Liver (tissue), 9 donors: ENCODE results near the gene SLC16A9. TPM values are rescaled to one million over a fixed set of nuclear protein-coding genes. Genes with fewer than 3 reads are reported as not detected.

Experiments used
- DNase-seq: peaks from one replicate; pipeline ENCODE4 v3.0.0-alpha.2; 2017; ENCODE audit warnings: low spot score
- H3K27ac ChIP-seq, 2 donors: one replicate each; pipeline ENCODE4 v1.7.0; 2013; ENCODE audit warnings: inconsistent platforms in 2 of 2, low read length in 2 of 2, control low read depth in 1 of 2, low read depth in 1 of 2, mild to moderate bottlenecking in 1 of 2
- H3K27me3 ChIP-seq, 4 donors: one replicate each; pipeline versions ENCODE4 v1.6.1 to v1.7.0; 2013; ENCODE audit warnings: low read length in 3 of 4, inconsistent platforms in 1 of 4, mild to moderate bottlenecking in 1 of 4, moderate library complexity in 1 of 4; ENCODE audit not compliant: control insufficient read depth in 4 of 4, insufficient read depth in 4 of 4
- H3K36me3 ChIP-seq, 4 donors: one replicate each; pipeline versions ENCODE4 v1.6.1 to v1.7.0; 2013; ENCODE audit warnings: low read length in 3 of 4, mild to moderate bottlenecking in 3 of 4, low read depth in 1 of 4, moderate library complexity in 1 of 4; ENCODE audit not compliant: control insufficient read depth in 4 of 4, insufficient read depth in 3 of 4
- H3K4me1 ChIP-seq, 4 donors: one replicate each; pipeline versions ENCODE4 v1.6.1 to v1.7.0; 2013; ENCODE audit warnings: low read length in 3 of 4, mild to moderate bottlenecking in 3 of 4, moderate library complexity in 1 of 4; ENCODE audit not compliant: control insufficient read depth in 4 of 4, insufficient read depth in 4 of 4
- H3K4me3 ChIP-seq, 3 donors: one replicate each; pipeline versions ENCODE4 v1.6.1 to v1.7.0; 2013; ENCODE audit warnings: low read length in 3 of 3, control low read depth in 1 of 3, low read depth in 1 of 3, mild to moderate bottlenecking in 1 of 3
- H3K9ac ChIP-seq, 2 donors: one replicate each; pipeline ENCODE4 v1.7.0; 2013; ENCODE audit warnings: low read length in 2 of 2, mild to moderate bottlenecking in 2 of 2, moderate library complexity in 2 of 2, control low read depth in 1 of 2, low read depth in 1 of 2
- H3K9me3 ChIP-seq, 4 donors: one replicate each; pipeline versions ENCODE4 v1.6.1 to v1.7.0; 2013; ENCODE audit warnings: low read length in 3 of 4; ENCODE audit not compliant: control insufficient read depth in 4 of 4
- EGR1 ChIP-seq, 2 donors: IDR thresholded peaks; 2 replicates each; pipeline ENCODE4 v1.6.1; 2016 to 2018; ENCODE audit warnings: antibody characterized with exemption in 2 of 2, low read depth in 2 of 2
- FOXA1 ChIP-seq: IDR thresholded peaks from 2 replicates; pipeline ENCODE4 v1.6.1; 2016; ENCODE audit warnings: antibody characterized with exemption
- GABPA ChIP-seq, 2 donors: IDR thresholded peaks in 1 of 2; conservative IDR thresholded peaks in 1 of 2; 2 replicates each; pipeline ENCODE4 v1.6.1; 2016; ENCODE audit warnings: antibody characterized with exemption in 2 of 2, mild to moderate bottlenecking in 1 of 2, moderate library complexity in 1 of 2
- HNF4A ChIP-seq, 2 donors: conservative IDR thresholded peaks; 2 replicates each; pipeline ENCODE4 v1.6.1; 2016; ENCODE audit warnings: antibody characterized with exemption in 2 of 2, mild to moderate bottlenecking in 2 of 2
- JUND ChIP-seq, 2 donors: IDR thresholded peaks; 2 replicates each; pipeline ENCODE4 v1.6.1; 2016; ENCODE audit warnings: antibody characterized with exemption in 2 of 2
- NR2F2 ChIP-seq: IDR thresholded peaks from 2 replicates; pipeline ENCODE4 v1.6.1; 2016; ENCODE audit warnings: antibody characterized with exemption
- SP1 ChIP-seq: IDR thresholded peaks from 2 replicates; pipeline ENCODE4 v1.6.1; 2018; ENCODE audit warnings: antibody characterized with exemption, mild to moderate bottlenecking
- TAF1 ChIP-seq: conservative IDR thresholded peaks from 2 replicates; pipeline ENCODE4 v1.6.1; 2016; ENCODE audit warnings: antibody characterized with exemption, mild to moderate bottlenecking
- YY1 ChIP-seq: IDR thresholded peaks from 2 replicates; pipeline ENCODE4 v1.6.1; 2016; ENCODE audit warnings: antibody characterized with exemption, mild to moderate bottlenecking
- WGBS: extraction: QIAGEN DNeasy Blood & Tissue Kit; methylation state at CpG from one replicate; pipeline ENCODE4 v1.1.7; 2013; 5-methylcytosine and 5-hydroxymethylcytosine counted together
- polyA plus RNA-seq, 2 donors: library from polyadenylated mRNA; stranded (reverse) in 1 of 2; unstranded in 1 of 2; fragments of 200-250 nt in 1 of 2; fragments of >200 nt in 1 of 2; fragmentation: Nextera tagmentation in 1 of 2; extraction: Ambion mirVana in 1 of 2; gene quantifications; one replicate each; pipeline versions ENCODE4 v1.2.1 to v1.2.3, GENCODE V29; 2013 to 2015
- total RNA-seq, 2 donors: library from RNA; depleted of rRNA; stranded (reverse); fragments of >200 nt; gene quantifications; one replicate each; pipeline ENCODE4 v1.2.3, GENCODE V29; 2014
- TF ChIP-seq, protein P1 (sequence below): IDR thresholded peaks from 2 replicates; pipeline ENCODE4 v1.6.1; 2016; ENCODE audit warnings: antibody characterized with exemption, mild to moderate bottlenecking
- TF ChIP-seq, protein P2 (sequence below): IDR thresholded peaks from 2 replicates; pipeline ENCODE4 v1.6.1; 2016; ENCODE audit warnings: antibody characterized with exemption
- TF ChIP-seq, protein P3 (sequence below): IDR thresholded peaks from 2 replicates; pipeline ENCODE4 v1.6.1; 2016; ENCODE audit warnings: antibody characterized with exemption
- donor health status: healthy.
- donor health status: healthy.
- donor health status: healthy.
- donor health status: healthy.
- donor health status: healthy.

The SLC16A9 gene
- total and polyA plus RNA-seq, 4 donors: 0.18 to 9.3 (median 0.59) TPM

DNA sequence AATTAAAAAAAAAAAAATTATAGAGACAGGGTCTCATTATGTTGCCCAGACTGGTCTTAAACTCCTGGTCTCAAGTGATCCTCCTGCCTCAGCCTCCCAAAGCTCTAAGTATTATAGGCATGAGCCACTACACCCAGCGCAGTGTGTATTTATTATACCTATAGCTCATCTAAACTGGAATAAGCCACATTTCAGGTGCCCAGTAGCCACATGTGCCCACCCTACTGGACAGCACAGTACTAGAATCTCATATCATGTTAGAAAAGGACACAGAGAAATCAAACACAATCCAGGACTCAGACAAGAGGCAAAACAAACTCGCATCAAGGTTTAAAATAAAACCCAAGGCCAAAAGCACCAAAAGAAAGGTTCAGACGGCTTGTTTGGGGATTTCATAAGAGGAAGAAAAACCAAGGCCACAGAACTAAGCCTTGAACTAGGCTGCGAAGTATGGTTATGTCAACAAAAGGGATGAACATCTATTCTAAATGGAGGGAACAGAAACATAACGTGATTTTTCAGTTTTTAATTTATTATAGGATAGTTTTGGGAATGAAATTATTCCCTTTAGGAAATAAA lies 32.3 kb downstream of the SLC16A9 start:
- H3K9ac ChIP-seq: no peak overlapping the region
- no peaks in the 10 kb centered on the region for H3K9me3 ChIP-seq
- no peaks in the 10 kb centered on the region for H3K4me1 ChIP-seq
- TF ChIP-seq, protein P1, sequence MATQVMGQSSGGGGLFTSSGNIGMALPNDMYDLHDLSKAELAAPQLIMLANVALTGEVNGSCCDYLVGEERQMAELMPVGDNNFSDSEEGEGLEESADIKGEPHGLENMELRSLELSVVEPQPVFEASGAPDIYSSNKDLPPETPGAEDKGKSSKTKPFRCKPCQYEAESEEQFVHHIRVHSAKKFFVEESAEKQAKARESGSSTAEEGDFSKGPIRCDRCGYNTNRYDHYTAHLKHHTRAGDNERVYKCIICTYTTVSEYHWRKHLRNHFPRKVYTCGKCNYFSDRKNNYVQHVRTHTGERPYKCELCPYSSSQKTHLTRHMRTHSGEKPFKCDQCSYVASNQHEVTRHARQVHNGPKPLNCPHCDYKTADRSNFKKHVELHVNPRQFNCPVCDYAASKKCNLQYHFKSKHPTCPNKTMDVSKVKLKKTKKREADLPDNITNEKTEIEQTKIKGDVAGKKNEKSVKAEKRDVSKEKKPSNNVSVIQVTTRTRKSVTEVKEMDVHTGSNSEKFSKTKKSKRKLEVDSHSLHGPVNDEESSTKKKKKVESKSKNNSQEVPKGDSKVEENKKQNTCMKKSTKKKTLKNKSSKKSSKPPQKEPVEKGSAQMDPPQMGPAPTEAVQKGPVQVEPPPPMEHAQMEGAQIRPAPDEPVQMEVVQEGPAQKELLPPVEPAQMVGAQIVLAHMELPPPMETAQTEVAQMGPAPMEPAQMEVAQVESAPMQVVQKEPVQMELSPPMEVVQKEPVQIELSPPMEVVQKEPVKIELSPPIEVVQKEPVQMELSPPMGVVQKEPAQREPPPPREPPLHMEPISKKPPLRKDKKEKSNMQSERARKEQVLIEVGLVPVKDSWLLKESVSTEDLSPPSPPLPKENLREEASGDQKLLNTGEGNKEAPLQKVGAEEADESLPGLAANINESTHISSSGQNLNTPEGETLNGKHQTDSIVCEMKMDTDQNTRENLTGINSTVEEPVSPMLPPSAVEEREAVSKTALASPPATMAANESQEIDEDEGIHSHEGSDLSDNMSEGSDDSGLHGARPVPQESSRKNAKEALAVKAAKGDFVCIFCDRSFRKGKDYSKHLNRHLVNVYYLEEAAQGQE: no peak
- no peak for TF ChIP-seq GABPA (IDR thresholded peaks at IDR 0.05 in 1 of 2, conservative IDR thresholded peaks at IDR 0.05 in 1 of 2)
- TF ChIP-seq JUND (IDR thresholded peaks at IDR 0.05): no peak
- TF ChIP-seq HNF4A (conservative IDR thresholded peaks at IDR 0.05): no peak
- no peak for TF ChIP-seq EGR1 (IDR thresholded peaks at IDR 0.05; ENCODE audit: low read depth in 2 of 2)
- no peak for TF ChIP-seq FOXA1
- H3K27me3 ChIP-seq: no peaks in the 10 kb centered on the region
- no peak overlapping the region for H3K4me3 ChIP-seq
- H3K27ac ChIP-seq: no peak overlapping the region
- H3K36me3 ChIP-seq: no peaks in the 10 kb centered on the region
- WGBS: 49% methylated on average over 5 of the region's 5 CpGs
- DNase-seq: no peak

DNA sequence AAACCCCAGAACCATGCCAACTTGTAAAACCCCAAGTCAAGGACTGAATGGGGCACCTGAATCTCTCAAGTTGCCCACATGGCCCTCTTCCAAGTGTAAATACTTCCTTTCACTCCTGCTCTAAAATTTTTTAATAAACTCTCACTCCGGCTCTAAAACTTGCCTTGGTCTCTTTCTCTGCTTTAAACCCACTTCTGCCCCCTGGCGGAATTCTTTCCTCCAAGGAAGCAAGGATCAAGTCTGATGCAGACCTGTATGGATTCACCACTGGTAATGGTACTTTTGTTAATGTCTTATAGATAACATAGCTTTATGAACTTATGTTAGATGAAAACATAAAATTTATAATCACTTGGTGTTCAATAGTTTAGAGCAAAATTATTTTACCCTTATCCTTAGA lies 33.8 kb downstream of the SLC16A9 start:
- no peaks in the 10 kb centered on the region for H3K4me1 ChIP-seq
- H3K27ac ChIP-seq: no peak overlapping the region
- no peaks in the 10 kb centered on the region for H3K27me3 ChIP-seq
- 93% methylated on average over 2 of the region's 2 CpGs for WGBS
- H3K36me3 ChIP-seq: no peaks in the 10 kb centered on the region
- no peak overlapping the region for H3K9ac ChIP-seq
- no peaks in the 10 kb centered on the region for H3K9me3 ChIP-seq
- H3K4me3 ChIP-seq: no peak overlapping the region
- TF ChIP-seq, protein P2, sequence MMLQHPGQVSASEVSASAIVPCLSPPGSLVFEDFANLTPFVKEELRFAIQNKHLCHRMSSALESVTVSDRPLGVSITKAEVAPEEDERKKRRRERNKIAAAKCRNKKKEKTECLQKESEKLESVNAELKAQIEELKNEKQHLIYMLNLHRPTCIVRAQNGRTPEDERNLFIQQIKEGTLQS: no peak
- TF ChIP-seq JUND (IDR thresholded peaks at IDR 0.05): no peak
- TF ChIP-seq NR2F2: no peak
- TF ChIP-seq HNF4A (conservative IDR thresholded peaks at IDR 0.05): no peak
- TF ChIP-seq, protein P3, sequence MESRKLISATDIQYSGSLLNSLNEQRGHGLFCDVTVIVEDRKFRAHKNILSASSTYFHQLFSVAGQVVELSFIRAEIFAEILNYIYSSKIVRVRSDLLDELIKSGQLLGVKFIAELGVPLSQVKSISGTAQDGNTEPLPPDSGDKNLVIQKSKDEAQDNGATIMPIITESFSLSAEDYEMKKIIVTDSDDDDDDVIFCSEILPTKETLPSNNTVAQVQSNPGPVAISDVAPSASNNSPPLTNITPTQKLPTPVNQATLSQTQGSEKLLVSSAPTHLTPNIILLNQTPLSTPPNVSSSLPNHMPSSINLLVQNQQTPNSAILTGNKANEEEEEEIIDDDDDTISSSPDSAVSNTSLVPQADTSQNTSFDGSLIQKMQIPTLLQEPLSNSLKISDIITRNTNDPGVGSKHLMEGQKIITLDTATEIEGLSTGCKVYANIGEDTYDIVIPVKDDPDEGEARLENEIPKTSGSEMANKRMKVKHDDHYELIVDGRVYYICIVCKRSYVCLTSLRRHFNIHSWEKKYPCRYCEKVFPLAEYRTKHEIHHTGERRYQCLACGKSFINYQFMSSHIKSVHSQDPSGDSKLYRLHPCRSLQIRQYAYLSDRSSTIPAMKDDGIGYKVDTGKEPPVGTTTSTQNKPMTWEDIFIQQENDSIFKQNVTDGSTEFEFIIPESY: no peak
- DNase-seq: no peak

DNA sequence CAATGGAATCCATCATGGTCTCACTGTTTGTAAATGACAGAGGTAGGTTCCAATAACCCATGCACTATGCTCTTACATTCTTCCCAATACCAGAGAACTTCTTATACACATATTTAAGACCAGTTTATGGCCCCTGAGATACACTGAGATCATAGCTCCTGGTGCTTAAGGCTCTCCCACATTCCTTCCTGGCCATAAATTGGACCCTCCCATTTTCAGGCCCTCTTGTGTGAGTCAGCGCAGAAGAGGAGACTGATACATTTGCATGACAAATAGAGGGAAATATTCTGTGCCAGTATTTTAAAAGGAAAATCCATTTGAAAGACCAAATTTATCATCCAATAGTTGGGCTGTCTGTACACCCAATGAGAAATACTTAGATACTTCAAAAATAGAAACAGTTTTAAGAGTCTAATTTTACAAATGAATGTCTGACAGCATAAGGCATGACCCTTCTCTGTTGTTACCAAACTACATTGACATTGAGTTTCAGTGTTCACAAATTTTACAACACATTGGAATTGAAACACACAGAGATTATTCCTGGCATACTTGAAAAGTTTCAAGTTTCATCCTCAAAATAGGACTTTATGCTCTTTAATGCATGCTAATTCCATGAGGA lies 35.3 kb downstream of the SLC16A9 start:
- no peaks in the 10 kb centered on the region for H3K4me1 ChIP-seq
- 86% methylated on average over 1 of the region's 1 CpG for WGBS
- H3K27ac ChIP-seq: no peak overlapping the region

More for the DNA sequence above, 35.3 kb downstream of the SLC16A9 start:
- TF ChIP-seq YY1 (no peak), HNF4A (conservative IDR thresholded peaks at IDR 0.05) (no peak), SP1 (no peak), TAF1 (no peak), FOXA1 (no peak)
- TF ChIP-seq, protein P3: no peak
- Histone ChIP-seq H3K36me3 (no peaks in the 10 kb centered on the region), H3K9me3 (no peaks in the 10 kb centered on the region), H3K27me3 (no peaks in the 10 kb centered on the region), H3K9ac (no peak overlapping the region), H3K4me3 (no peak overlapping the region)
- DNase-seq: no peak
